GM12801 (cell line): Measurements from ENCODE around the gene SART3.

ENCODE experiments used
- CTCF ChIP-seq: IDR thresholded peaks from one replicate; pipeline ENCODE4 v1.5.1; 2011; ENCODE audit warnings: control low read depth; ENCODE audit not compliant: insufficient read length; ENCODE audit errors: extremely low read depth

The SART3 gene

DNA sequence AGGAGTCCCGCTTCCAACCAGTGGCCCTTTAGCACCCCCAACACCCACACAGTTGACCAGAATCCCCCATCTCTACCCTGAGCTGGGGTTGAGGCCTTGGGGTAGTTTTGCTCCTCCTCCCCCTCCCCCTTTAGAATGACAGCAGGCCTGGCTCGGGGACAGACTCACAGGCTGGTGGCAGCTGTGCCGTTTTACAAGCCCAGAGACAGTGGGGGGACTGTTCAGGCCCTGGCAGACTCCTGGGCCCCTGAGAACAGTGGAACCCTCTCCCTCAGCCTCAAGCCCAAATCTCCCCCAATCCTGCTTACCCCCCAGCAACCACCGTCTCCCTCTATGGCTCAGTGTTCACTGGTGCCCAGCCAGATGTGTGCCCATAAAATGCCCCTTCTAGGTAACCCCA is 26.9 kb upstream of the SART3 start:
- no peak for TF ChIP-seq CTCF

DNA sequence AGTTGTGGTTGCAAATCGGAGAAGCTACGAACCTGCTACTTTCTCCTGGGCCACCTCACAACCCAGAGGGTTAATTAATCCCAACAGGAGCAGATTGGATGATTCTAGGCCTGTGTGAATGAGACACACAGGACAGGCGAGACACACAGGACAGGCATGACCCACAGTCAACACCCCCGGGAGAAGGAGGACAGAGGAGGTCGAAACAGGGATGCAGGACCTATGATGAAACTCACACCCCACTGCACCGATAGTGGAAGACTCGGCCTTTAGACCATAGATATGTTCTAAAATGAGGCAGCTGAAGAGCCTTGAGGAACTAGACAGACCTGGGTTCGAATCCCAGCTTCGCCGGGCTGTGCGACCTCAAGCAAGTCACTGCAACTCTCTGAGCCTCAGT is 25.3 kb upstream of the SART3 start:
- TF ChIP-seq CTCF: no peak

DNA sequence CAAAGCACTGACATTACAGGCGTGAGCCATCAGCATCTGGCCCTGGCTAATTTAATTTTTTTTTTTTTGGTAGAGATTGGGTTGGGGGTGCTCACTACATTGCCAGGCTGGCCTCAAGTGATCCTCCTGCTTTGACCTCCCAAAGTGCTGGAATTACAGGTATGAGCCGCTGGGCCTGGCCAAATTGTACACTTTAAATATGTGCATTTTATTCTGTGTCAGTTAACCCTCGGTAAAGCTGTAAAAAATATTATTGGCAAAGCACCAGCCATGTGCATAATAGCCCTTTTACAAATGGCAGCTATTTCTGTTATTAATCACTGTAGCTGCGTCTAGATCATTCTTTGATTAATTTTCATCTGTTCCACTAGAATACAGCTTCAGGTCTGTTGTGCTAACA is 24.9 kb upstream of the SART3 start:
- no peak for TF ChIP-seq CTCF

GRCh38 chr12:108584456-108585065 is 23.6 kb upstream of the SART3 start:
- TF ChIP-seq CTCF: no peak

- TF ChIP-seq CTCF: no peak
Measured at GRCh38 chr12:108583991-108584390, 23.0 kb upstream of the SART3 start.

DNA sequence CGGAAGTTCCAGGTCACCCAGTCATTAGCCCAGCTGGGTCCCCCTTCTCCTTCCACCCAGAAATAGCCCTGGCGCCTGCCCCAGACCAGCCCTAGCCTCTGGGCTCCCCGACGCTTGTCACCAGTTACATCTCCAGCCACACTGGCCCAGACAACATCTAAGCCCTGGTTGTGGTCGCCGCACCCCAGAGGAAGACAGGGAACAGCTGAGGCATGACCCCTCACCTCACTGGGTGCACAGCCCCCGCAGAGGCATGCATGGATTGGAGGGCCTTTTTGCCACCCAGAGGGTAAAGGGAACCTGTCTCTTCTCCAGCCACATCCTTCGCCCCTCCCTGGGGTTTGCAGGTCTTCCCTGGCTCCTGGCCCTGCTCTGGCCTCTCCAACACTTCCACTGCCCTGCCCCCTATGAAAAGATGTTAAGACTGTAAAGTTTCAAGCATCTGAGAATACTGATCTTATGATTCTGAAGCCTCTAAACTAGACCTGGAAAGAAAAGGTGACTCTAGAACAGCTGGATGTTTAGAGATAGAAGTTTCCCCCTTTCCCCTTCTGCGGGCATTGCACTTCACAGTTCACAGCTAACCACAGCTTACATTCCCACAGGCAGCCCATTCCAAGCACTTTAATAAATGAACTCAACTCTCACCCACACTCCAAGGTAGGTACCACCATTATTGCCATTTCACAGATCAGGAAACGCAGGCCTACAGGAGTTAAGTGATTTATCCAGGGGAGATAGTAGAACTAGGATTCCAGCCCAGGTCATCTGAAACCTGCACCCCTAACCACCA is 22.2 kb upstream of the SART3 start:
- no peak for TF ChIP-seq CTCF

DNA sequence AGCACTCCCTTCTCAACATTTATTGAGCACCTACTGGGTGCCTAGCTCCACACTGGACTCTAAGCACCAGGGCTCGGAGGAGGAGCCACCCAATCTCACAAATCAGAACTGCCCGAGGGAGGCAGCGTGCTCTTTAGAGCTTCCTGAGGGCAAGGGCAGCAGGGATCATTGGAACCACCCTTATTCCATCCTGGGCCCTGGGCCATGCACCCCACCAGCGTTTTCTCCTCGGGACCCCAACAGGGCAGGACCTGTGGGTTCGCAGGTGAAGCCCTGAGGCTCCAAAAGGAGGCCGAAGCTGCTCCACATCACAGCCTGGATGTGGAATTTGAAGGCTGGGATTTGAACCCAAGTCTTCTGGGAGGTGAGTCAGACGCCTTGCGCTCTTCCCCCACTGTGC is 21.5 kb upstream of the SART3 start:
- no peak for TF ChIP-seq CTCF
